GM23338 (cell line): Measurements from ENCODE around the gene ACCS. TPM values are rescaled to one million over a fixed set of nuclear protein-coding genes. Genes with fewer than 3 reads are reported as not detected.

ENCODE experiments used
- ATAC-seq: fragments of 200-7000 bp; cut with Tn5 transposase; 3 replicates; pipeline ENCODE4 v1.9.1; 2020
- DNase-seq: peaks from one replicate; pipeline ENCODE4 v3.0.0-alpha.2; 2015; ENCODE audit warnings: low spot score
- H2AFZ ChIP-seq: fragments of 200-600 bp; sonication (generic); 2 replicates; pipeline ENCODE4 v1.8.0; 2016; ENCODE audit warnings: antibody characterized with exemption, mild to moderate bottlenecking, moderate library complexity
- H3F3A ChIP-seq: fragments of 200-600 bp; sonication (generic); replicated peaks from 2 replicates; pipeline ENCODE4 v1.8.0; 2017; ENCODE audit warnings: antibody characterized with exemption, mixed run types, low read depth
- H3K27ac ChIP-seq: fragments of 200-600 bp; sonication (generic); 2 replicates; pipeline ENCODE4 v1.6.1; 2016; ENCODE audit warnings: low read depth
- H3K27me3 ChIP-seq: fragments of 200-600 bp; sonication (generic); 2 replicates; pipeline ENCODE4 v1.8.0; 2016; ENCODE audit warnings: mild to moderate bottlenecking, mixed run types, moderate library complexity; ENCODE audit not compliant: insufficient read depth
- H3K36me3 ChIP-seq: fragments of 200-600 bp; sonication (generic); 2 replicates; pipeline ENCODE4 v1.8.0; 2016; ENCODE audit warnings: mild to moderate bottlenecking; ENCODE audit not compliant: insufficient read depth
- H3K4me1 ChIP-seq: fragments of 200-600 bp; sonication (generic); 2 replicates; pipeline ENCODE4 v1.8.0; 2016; ENCODE audit warnings: mild to moderate bottlenecking, moderate library complexity; ENCODE audit not compliant: insufficient read depth
- H3K4me2 ChIP-seq: fragments of 200-600 bp; sonication (generic); 2 replicates; pipeline ENCODE4 v1.7.1; 2017; ENCODE audit warnings: mixed run types
- H3K4me3 ChIP-seq: fragments of 200-600 bp; sonication (generic); 2 replicates; pipeline ENCODE4 v1.6.1; 2016; ENCODE audit warnings: mixed run types
- H3K79me2 ChIP-seq: fragments of 200-600 bp; sonication (generic); replicated peaks from 2 replicates; pipeline ENCODE4 v1.8.0; 2017; ENCODE audit warnings: mild to moderate bottlenecking; ENCODE audit not compliant: insufficient read depth
- H3K9me2 ChIP-seq: fragments of 200-600 bp; sonication (generic); 2 replicates; pipeline ENCODE4 v1.8.0; 2017; ENCODE audit not compliant: insufficient read depth
- H4K20me1 ChIP-seq: fragments of 200-600 bp; sonication (generic); replicated peaks from 2 replicates; pipeline ENCODE4 v1.8.0; 2017; ENCODE audit warnings: mild to moderate bottlenecking; ENCODE audit not compliant: insufficient read depth
- H3K27ac Mint-ChIP-seq: 2 replicates; pipeline ENCODE4 v1.8.0; 2020; ENCODE audit warnings: inconsistent platforms, mild to moderate bottlenecking, moderate library complexity, mixed read lengths
- H3K27me3 Mint-ChIP-seq: 3 replicates; pipeline ENCODE4 v1.8.0; 2022; ENCODE audit warnings: low read depth, mild to moderate bottlenecking, moderate library complexity, mixed read lengths, inconsistent platforms; ENCODE audit not compliant: insufficient read depth, poor library complexity
- H3K36me3 Mint-ChIP-seq: 3 replicates; pipeline ENCODE4 v1.8.0; 2021; ENCODE audit warnings: low read depth, mild to moderate bottlenecking, inconsistent platforms, moderate library complexity, mixed read lengths
- H3K4me1 Mint-ChIP-seq: 3 replicates; pipeline ENCODE4 v1.8.0; 2020; ENCODE audit warnings: mild to moderate bottlenecking, inconsistent platforms, mixed read lengths
- H3K4me3 Mint-ChIP-seq: 3 replicates; pipeline ENCODE4 v1.8.0; 2021; ENCODE audit warnings: moderate library complexity, mild to moderate bottlenecking, inconsistent platforms, mixed read lengths
- H3K9me3 Mint-ChIP-seq: 3 replicates; pipeline ENCODE4 v1.8.0; 2020; ENCODE audit warnings: moderate library complexity, mild to moderate bottlenecking, inconsistent platforms, mixed read lengths
- ETS1 ChIP-seq: IDR thresholded peaks from 2 replicates; pipeline ENCODE4 v1.6.1; 2016; ENCODE audit warnings: antibody characterized with exemption
- JUNB ChIP-seq: IDR thresholded peaks from one replicate; pipeline ENCODE4 v1.6.1; 2016; ENCODE audit warnings: antibody characterized with exemption; ENCODE audit not compliant: unreplicated experiment
- REST ChIP-seq: IDR thresholded peaks from one replicate; pipeline ENCODE4 v1.6.1; 2018; ENCODE audit warnings: antibody characterized with exemption; ENCODE audit not compliant: unreplicated experiment
- ZNF462 ChIP-seq: fragments of 250-450 bp; sonication (Bioruptor Pico); IDR thresholded peaks from 2 replicates; pipeline ENCODE4 v1.5.0; 2020; ENCODE audit warnings: mild to moderate bottlenecking, moderate library complexity
- polyA plus RNA-seq: library from polyadenylated mRNA; unstranded; fragments of >200 nt; fragmentation: Nextera tagmentation; extraction: Ambion mirVana; gene quantifications from 2 replicates; pipeline ENCODE4 v1.2.1, GENCODE V29; 2016
- total RNA-seq: library from RNA; depleted of rRNA; stranded (reverse); fragments of >200 nt; shearing (Covaris generic); gene quantifications from 2 replicates; pipeline ENCODE4 v1.2.3, GENCODE V29; 2014

ACCS gene
- total and polyA plus RNA-seq, 2 experiments from 2014 or later = 3.6 to 6.6 TPM

- Mint-ChIP-seq H3K36me3 (peaks cover 3% of the 10 kb centered on the region; the same call in 2 of the 3 replicates), H3K27me3 (no peaks in the 10 kb centered on the region), H3K4me3 (no peak overlapping the region), H3K9me3 (no peaks in the 10 kb centered on the region), H3K4me1 (no peaks in the 10 kb centered on the region), H3K27ac (no peak overlapping the region)
- Histone ChIP-seq H3K4me2 (no peak overlapping the region), H3K9me2 (no peaks in the 10 kb centered on the region), H3K36me3 (no peaks in the 10 kb centered on the region), H4K20me1 (no peaks in the 10 kb centered on the region), H3K4me3 (no peak overlapping the region), H3K79me2 (no peaks in the 10 kb centered on the region), H3K4me1 (no peaks in the 10 kb centered on the region), H3F3A (no peaks in the 10 kb centered on the region), H3K27me3 (no peaks in the 10 kb centered on the region), H2AFZ (no peak overlapping the region), H3K27ac (no peak overlapping the region)
- DNase-seq = no peak
- ATAC-seq = no peak
- no peak for TF ChIP-seq ETS1
Measured at GRCh38 chr11:44127130-44127529, 61.1 kb downstream of the ACCS start.

GRCh38 chr11:44128729-44129128, 62.7 kb downstream of the ACCS start:
- Mint-ChIP-seq H3K27me3 (no peaks in the 10 kb centered on the region), H3K27ac (no peak overlapping the region), H3K9me3 (no peaks in the 10 kb centered on the region), H3K4me3 (no peak overlapping the region), H3K4me1 (no peaks in the 10 kb centered on the region), H3K36me3 (peaks cover 3% of the 10 kb centered on the region; the same call in 2 of the 3 replicates)
- Histone ChIP-seq H3K27me3 (no peaks in the 10 kb centered on the region), H3K9me2 (no peaks in the 10 kb centered on the region), H3K79me2 (no peaks in the 10 kb centered on the region), H3K4me2 (no peak overlapping the region), H4K20me1 (0 out of 2 replicates have a peak, but pooled peaks cover 4% of the 10 kb centered on the region), H3F3A (no peaks in the 10 kb centered on the region), H2AFZ (no peak overlapping the region), H3K4me3 (no peak overlapping the region), H3K36me3 (no peaks in the 10 kb centered on the region), H3K4me1 (no peaks in the 10 kb centered on the region), H3K27ac (no peak overlapping the region)
- ATAC-seq (no peak), DNase-seq (no peak)
- no peak for TF ChIP-seq JUNB

GRCh38 chr11:44130751-44131150, 64.7 kb downstream of the ACCS start:
- H3K27ac Mint-ChIP-seq = no peak overlapping the region
- DNase-seq (peak; percentile 7), ATAC-seq (no peak)
- no peaks in the 10 kb centered on the region for H3K9me3 Mint-ChIP-seq
- Histone ChIP-seq H4K20me1 (0 out of 2 replicates have a peak, but pooled peaks cover 4% of the 10 kb centered on the region), H3K27me3 (no peaks in the 10 kb centered on the region), H2AFZ (no peak overlapping the region), H3K36me3 (no peaks in the 10 kb centered on the region), H3K4me2 (no peak overlapping the region), H3K27ac (no peak overlapping the region), H3K9me2 (no peaks in the 10 kb centered on the region), H3K4me1 (no peaks in the 10 kb centered on the region), H3K4me3 (no peak overlapping the region), H3K79me2 (no peaks in the 10 kb centered on the region), H3F3A (no peaks in the 10 kb centered on the region)
- H3K36me3 Mint-ChIP-seq = peaks cover 3% of the 10 kb centered on the region; the same call in 2 of the 3 replicates
- H3K4me1 Mint-ChIP-seq = no peaks in the 10 kb centered on the region; the same call in 2 of the 3 replicates
- no peaks in the 10 kb centered on the region for H3K27me3 Mint-ChIP-seq
- no peak overlapping the region for H3K4me3 Mint-ChIP-seq
- TF ChIP-seq ZNF462 (CRISPR knock-in tag) (no peak), REST (no peak)
